Hematopoietic multipotent progenitor cell treated with erythropoietin and hydrocortisone succinate and interleukin-3 and kit ligand, for 6 days (in vitro differentiated cells): Measurements from ENCODE around the gene PMEPA1.

Source experiments
- DNase-seq: peaks from one replicate; pipeline ENCODE4 v3.0.0-alpha.2; 2015

The PMEPA1 gene

GRCh38 chr20:57736738-57737347 is 27.0 kb upstream of the PMEPA1 start:
- no peak for DNase-seq

GRCh38 chr20:57735831-57736737 is 26.3 kb upstream of the PMEPA1 start:
- DNase-seq: no peak

GRCh38 chr20:57734754-57735153 is 24.9 kb upstream of the PMEPA1 start:
- no peak for DNase-seq

GRCh38 chr20:57732226-57732625 is 22.4 kb upstream of the PMEPA1 start:
- DNase-seq: no peak

GRCh38 chr20:57728762-57729161 is 18.9 kb upstream of the PMEPA1 start:
- DNase-seq: no peak

- DNase-seq: no peak
Observed at GRCh38 chr20:57727863-57728262, 18.0 kb upstream of the PMEPA1 start.

- no peak for DNase-seq
Observed at GRCh38 chr20:57725636-57726035, 15.8 kb upstream of the PMEPA1 start.

- no peak for DNase-seq
Observed at GRCh38 chr20:57724610-57725405, 15.0 kb upstream of the PMEPA1 start.

GRCh38 chr20:57723816-57724215 is 14.0 kb upstream of the PMEPA1 start:
- no peak for DNase-seq

GRCh38 chr20:57719951-57720350 is 10.1 kb upstream of the PMEPA1 start:
- no peak for DNase-seq

GRCh38 chr20:57718490-57719009 is 8.7 kb upstream of the PMEPA1 start:
- DNase-seq: peak; percentile 95

GRCh38 chr20:57717797-57718196 is 8.0 kb upstream of the PMEPA1 start:
- no peak for DNase-seq

- DNase-seq: no peak
Observed at GRCh38 chr20:57716901-57717300, 7.1 kb upstream of the PMEPA1 start.

GRCh38 chr20:57716202-57716601 is 6.4 kb upstream of the PMEPA1 start:
- DNase-seq: no peak

- no peak for DNase-seq
Observed at GRCh38 chr20:57715268-57715904, 5.6 kb upstream of the PMEPA1 start.

GRCh38 chr20:57714409-57715267 is 4.8 kb upstream of the PMEPA1 start:
- DNase-seq: no peak

GRCh38 chr20:57713951-57714350 is 4.1 kb upstream of the PMEPA1 start:
- no peak for DNase-seq

- DNase-seq: peak; percentile 11
Observed at GRCh38 chr20:57713505-57713903, 3.7 kb upstream of the PMEPA1 start.

- no peak for DNase-seq
Observed at GRCh38 chr20:57712851-57713504, 3.2 kb upstream of the PMEPA1 start.

GRCh38 chr20:57712341-57712740 is 2.5 kb upstream of the PMEPA1 start:
- no peak for DNase-seq

GRCh38 chr20:57711826-57712225 is 2.0 kb upstream of the PMEPA1 start:
- DNase-seq: no peak
